ENCODE results near the gene TAAR1. TPM values are rescaled to one million over a fixed set of nuclear protein-coding genes. Genes with fewer than 3 reads are reported as not detected.
"Not testable (repeated sequence)": the region's sequence is repeated elsewhere in the genome, so short reads cannot be mapped to it uniquely, and the experiment has no call there.

Gene TAAR1
- total RNA-seq, 2 experiments from 2014 or later = not detected

- H3K9me3 Mint-ChIP-seq (ENCODE audit: low read depth); DNase-seq; H3K4me3 Mint-ChIP-seq; ATAC-seq; H3K27ac Mint-ChIP-seq; H3K36me3 Mint-ChIP-seq: not testable (repeated sequence)
- H3K27me3 Mint-ChIP-seq = peaks cover 23% of the 10 kb centered on the region
- H3K4me1 Mint-ChIP-seq = peaks cover 33% of the 10 kb centered on the region
- CTCF ChIA-PET = interaction anchor here (1.8 kb wide), 1 partner anchor 9 kb away, joined by 5 read pairs; no protein-coding TSS in a partner anchor
Measured at GRCh38 chr6:132679094-132679493, 20.1 kb upstream of the TAAR1 start.

DNA sequence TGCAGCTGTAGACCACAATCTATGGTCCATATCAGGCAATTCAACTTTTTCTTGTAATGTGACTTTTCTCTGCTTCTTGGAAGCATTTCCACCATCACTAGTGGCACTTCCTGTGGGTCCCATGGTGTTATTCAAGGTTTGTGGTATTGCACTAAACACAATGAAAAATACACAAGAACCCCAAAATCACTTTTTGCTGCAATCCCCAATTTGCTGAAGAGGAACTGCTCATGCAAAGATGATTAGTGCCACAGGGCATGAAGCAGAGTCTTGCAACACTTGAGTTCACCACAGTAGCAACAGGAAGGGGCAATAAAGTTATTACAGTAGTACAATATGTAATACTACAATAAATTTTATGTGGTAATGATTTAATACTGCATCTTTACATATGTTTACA lies 16.8 kb upstream of the TAAR1 start:
- Mint-ChIP-seq H3K36me3 (peaks cover 4% of the 10 kb centered on the region), H3K9me3 (ENCODE audit: low read depth) (peaks cover 3% of the 10 kb centered on the region), H3K27me3 (peaks cover 16% of the 10 kb centered on the region), H3K4me1 (peaks cover 45% of the 10 kb centered on the region), H3K27ac (no peak overlapping the region), H3K4me3 (no peak overlapping the region)
- ATAC-seq (peak; percentile 53), DNase-seq (peak; percentile 59)
- CTCF ChIA-PET = interaction anchor here (0.8 to 1.5 kb wide), 6 partner anchors 68 to 118 kb away, joined by 3 to 4 read pairs (median 3); no protein-coding TSS in a partner anchor

GRCh38 chr6:132675002-132675401 lies 16.0 kb upstream of the TAAR1 start:
- ATAC-seq (no peak), DNase-seq (no peak)
- Mint-ChIP-seq H3K9me3 (ENCODE audit: low read depth) (peaks cover 3% of the 10 kb centered on the region), H3K27me3 (peaks cover 17% of the 10 kb centered on the region), H3K4me1 (peaks cover 46% of the 10 kb centered on the region), H3K36me3 (peaks cover 4% of the 10 kb centered on the region), H3K4me3 (no peak overlapping the region), H3K27ac (no peak overlapping the region)
- CTCF ChIA-PET = interaction anchor here (0.8 to 1.5 kb wide), 4 partner anchors 76 to 124 kb away, joined by 3 to 4 read pairs (median 3); partner anchors contain the start of gene SLC18B1

GRCh38 chr6:132673376-132674094 lies 14.6 kb upstream of the TAAR1 start:
- H3K27me3 Mint-ChIP-seq = peaks cover 12% of the 10 kb centered on the region
- no peak overlapping the region for H3K27ac Mint-ChIP-seq
- ATAC-seq = no peak
- H3K9me3 Mint-ChIP-seq (ENCODE audit: low read depth) = peaks cover 3% of the 10 kb centered on the region
- CTCF ChIA-PET = interaction anchor here (0.8 to 1.2 kb wide), 2 partner anchors 91 to 99 kb away, joined by 3 to 4 read pairs; no protein-coding TSS in a partner anchor
- H3K4me3 Mint-ChIP-seq = no peak overlapping the region
- DNase-seq = no peak
- peaks cover 40% of the 10 kb centered on the region for H3K4me1 Mint-ChIP-seq
- H3K36me3 Mint-ChIP-seq = peaks cover 4% of the 10 kb centered on the region

- CTCF ChIA-PET = interaction anchor here (1.3 to 6.7 kb wide), 4 partner anchors 8 to 131 kb away, joined by 3 to 91 read pairs (median 18); partner anchors contain the start of gene SLC18B1
- Mint-ChIP-seq H3K27me3 (peaks cover 9% of the 10 kb centered on the region), H3K9me3 (ENCODE audit: low read depth) (no peaks in the 10 kb centered on the region), H3K4me1 (peaks cover 33% of the 10 kb centered on the region), H3K27ac (no peak overlapping the region), H3K4me3 (no peak overlapping the region), H3K36me3 (no peaks in the 10 kb centered on the region)
- ATAC-seq (no peak), DNase-seq (no peak)
Measured at GRCh38 chr6:132671295-132671694, 12.3 kb upstream of the TAAR1 start.

GRCh38 chr6:132669690-132670291 lies 10.8 kb upstream of the TAAR1 start:
- Mint-ChIP-seq H3K27ac (no peak overlapping the region), H3K36me3 (no peaks in the 10 kb centered on the region), H3K27me3 (peaks cover 11% of the 10 kb centered on the region), H3K9me3 (ENCODE audit: low read depth) (no peaks in the 10 kb centered on the region), H3K4me1 (peaks cover 21% of the 10 kb centered on the region), H3K4me3 (peak overlapping the region; percentile 29)
- CTCF ChIA-PET = interaction anchor here (0.7 to 6.7 kb wide), 22 partner anchors 10 to 169 kb away, joined by 3 to 91 read pairs (median 4); partner anchors contain the start of genes RPS12 and SLC18B1
- DNase-seq (no peak), ATAC-seq (peak; percentile 78)

GRCh38 chr6:132666118-132666517 lies 7.1 kb upstream of the TAAR1 start:
- no peak overlapping the region for H3K4me3 Mint-ChIP-seq
- DNase-seq (no peak), ATAC-seq (no peak)
- CTCF ChIA-PET = interaction anchor here (1.1 to 6.7 kb wide), 2 partner anchors 100 to 132 kb away, joined by 3 to 91 read pairs; partner anchors contain the start of gene SLC18B1
- peaks cover 5% of the 10 kb centered on the region for H3K4me1 Mint-ChIP-seq
- H3K36me3 Mint-ChIP-seq = no peaks in the 10 kb centered on the region
- no peak overlapping the region for H3K27ac Mint-ChIP-seq
- H3K9me3 Mint-ChIP-seq (ENCODE audit: low read depth) = no peaks in the 10 kb centered on the region
- peaks cover 8% of the 10 kb centered on the region for H3K27me3 Mint-ChIP-seq

DNA sequence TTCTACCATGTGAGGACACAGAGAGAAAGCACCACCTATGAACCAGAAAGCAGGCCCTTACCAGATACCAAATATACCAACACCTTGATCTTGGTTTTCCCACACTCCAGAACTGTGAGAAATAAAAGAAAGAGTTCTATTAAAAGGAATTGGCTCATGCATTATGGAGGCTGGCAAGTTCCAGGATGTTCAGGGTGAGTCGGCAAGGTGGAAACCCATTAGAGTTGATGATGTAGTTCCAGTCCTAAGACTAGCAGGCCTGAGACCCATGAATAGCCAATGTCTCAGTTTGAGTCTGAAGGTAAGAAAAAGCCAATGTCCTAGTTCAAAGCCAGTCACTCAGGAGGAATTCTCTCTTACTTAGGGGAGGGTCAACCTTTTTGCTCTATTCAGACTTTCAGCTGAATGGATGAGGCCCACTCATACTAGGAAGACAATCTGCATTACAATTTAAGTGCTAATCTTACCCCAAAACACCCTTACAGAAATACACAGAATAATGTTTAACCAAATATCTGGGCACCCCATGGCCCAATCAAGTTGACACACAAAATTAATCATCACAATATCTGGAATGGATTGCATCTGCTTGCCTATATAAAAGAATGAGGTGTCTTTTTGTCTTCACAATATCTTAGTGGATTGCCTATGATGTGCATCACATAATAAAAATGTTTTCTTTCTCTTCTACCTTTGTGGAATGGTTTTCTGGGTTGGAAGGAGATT lies 5.5 kb upstream of the TAAR1 start:
- H3K36me3 Mint-ChIP-seq = no peaks in the 10 kb centered on the region
- no peak for DNase-seq
- CTCF ChIA-PET = interaction anchor here (0.6 kb wide), 1 partner anchor 85 kb away, joined by 3 read pairs; no protein-coding TSS in a partner anchor
- ATAC-seq = no peak
- no peaks in the 10 kb centered on the region for H3K9me3 Mint-ChIP-seq (ENCODE audit: low read depth)
- H3K4me3 Mint-ChIP-seq = no peak overlapping the region
- H3K4me1 Mint-ChIP-seq = no peaks in the 10 kb centered on the region
- H3K27ac Mint-ChIP-seq = no peak overlapping the region
- H3K27me3 Mint-ChIP-seq = peaks cover 6% of the 10 kb centered on the region

DNA sequence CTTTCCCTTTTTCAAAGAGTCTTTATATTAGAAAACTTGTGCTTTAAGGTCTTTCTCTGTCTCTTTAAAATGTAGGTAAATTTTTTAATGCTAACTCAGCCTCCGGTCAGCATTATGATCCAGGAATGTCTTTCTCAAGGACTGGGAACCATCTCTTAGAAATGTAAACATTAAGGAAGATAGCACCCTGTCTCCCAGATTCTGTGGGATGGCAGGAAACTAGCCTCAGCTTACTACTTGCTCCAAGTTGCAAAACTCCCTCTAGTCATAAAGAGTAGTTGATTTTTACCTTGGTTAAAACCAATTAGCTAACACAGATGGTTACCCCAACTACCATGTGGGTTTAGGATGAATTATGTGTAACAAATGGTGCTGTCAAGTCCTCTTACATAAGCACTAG lies 4.7 kb upstream of the TAAR1 start:
- Mint-ChIP-seq H3K4me3 (no peak overlapping the region), H3K9me3 (ENCODE audit: low read depth) (no peaks in the 10 kb centered on the region), H3K27me3 (peaks cover 6% of the 10 kb centered on the region), H3K4me1 (no peaks in the 10 kb centered on the region), H3K27ac (no peak overlapping the region), H3K36me3 (no peaks in the 10 kb centered on the region)
- ATAC-seq (no peak), DNase-seq (no peak)
- CTCF ChIA-PET = no interaction called here

GRCh38 chr6:132661906-132662305 lies 2.9 kb upstream of the TAAR1 start:
- ATAC-seq (no peak), DNase-seq (no peak)
- Mint-ChIP-seq H3K9me3 (ENCODE audit: low read depth) (no peaks in the 10 kb centered on the region), H3K4me1 (no peaks in the 10 kb centered on the region), H3K36me3 (no peaks in the 10 kb centered on the region), H3K4me3 (no peak overlapping the region), H3K27ac (no peak overlapping the region), H3K27me3 (peaks cover 6% of the 10 kb centered on the region)
- CTCF ChIA-PET = interaction anchor here (1.3 kb wide), 1 partner anchor 10 kb away, joined by 6 read pairs; no protein-coding TSS in a partner anchor

DNA sequence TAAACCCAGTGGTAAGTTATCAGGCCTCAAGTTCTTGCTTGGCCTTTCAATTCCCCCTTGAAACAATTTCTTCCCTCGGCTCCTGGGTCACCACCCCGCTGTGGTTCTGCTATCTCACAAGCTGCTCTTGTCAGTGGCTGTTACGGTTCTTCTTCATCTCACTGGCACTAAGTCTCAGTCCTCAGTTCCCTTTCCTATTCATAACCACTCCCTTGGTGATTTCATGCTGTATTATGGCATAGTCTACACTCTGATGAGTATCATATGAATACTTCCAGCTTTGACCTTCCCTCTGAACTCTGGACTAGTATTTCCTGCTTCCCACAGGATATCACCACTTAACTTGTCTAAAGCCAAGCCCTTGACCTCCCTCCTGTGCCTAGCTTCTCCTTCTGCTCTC lies 7.9 kb downstream of the TAAR1 start:
- CTCF ChIA-PET = interaction anchor here (0.7 to 2.2 kb wide), 2 partner anchors 11 to 147 kb away, joined by 3 to 6 read pairs; partner anchors contain the start of gene SLC18B1
- Mint-ChIP-seq H3K4me3 (no peak overlapping the region), H3K4me1 (peaks cover 7% of the 10 kb centered on the region), H3K27me3 (peaks cover 20% of the 10 kb centered on the region), H3K9me3 (ENCODE audit: low read depth) (no peaks in the 10 kb centered on the region), H3K27ac (no peak overlapping the region), H3K36me3 (no peaks in the 10 kb centered on the region)
- ATAC-seq (no peak), DNase-seq (no peak)

DNA sequence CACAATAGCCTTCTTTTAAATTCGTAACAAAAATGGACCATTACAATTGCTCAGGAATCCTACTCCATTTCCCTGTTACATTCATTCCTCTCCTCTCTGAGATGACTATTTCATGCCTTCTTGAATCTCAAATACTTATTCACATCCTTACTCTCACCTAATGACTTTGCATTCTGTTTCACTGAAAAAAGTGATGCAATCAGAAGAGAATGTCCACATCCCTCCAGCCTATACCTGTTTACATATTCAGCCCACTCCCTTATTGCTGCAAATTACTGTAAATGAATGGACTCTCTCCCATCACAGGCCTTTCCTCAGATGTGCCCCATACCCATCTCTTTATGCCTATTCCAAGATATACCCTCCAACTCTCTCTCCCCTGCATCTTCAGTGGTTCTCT lies 8.6 kb downstream of the TAAR1 start:
- Mint-ChIP-seq H3K4me1 (peaks cover 7% of the 10 kb centered on the region), H3K27ac (no peak overlapping the region), H3K36me3 (no peaks in the 10 kb centered on the region), H3K27me3 (peaks cover 20% of the 10 kb centered on the region), H3K4me3 (no peak overlapping the region), H3K9me3 (ENCODE audit: low read depth) (no peaks in the 10 kb centered on the region)
- ATAC-seq (no peak), DNase-seq (no peak)
- CTCF ChIA-PET = no interaction called here

GRCh38 chr6:132648828-132649227 lies 10.2 kb downstream of the TAAR1 start:
- Mint-ChIP-seq H3K9me3 (ENCODE audit: low read depth) (no peaks in the 10 kb centered on the region), H3K36me3 (no peaks in the 10 kb centered on the region), H3K4me1 (peaks cover 7% of the 10 kb centered on the region), H3K27ac (no peak overlapping the region), H3K27me3 (peaks cover 20% of the 10 kb centered on the region), H3K4me3 (no peak overlapping the region)
- ATAC-seq (no peak), DNase-seq (no peak)
- CTCF ChIA-PET = interaction anchor here (1.0 to 1.3 kb wide), 2 partner anchors 19 to 21 kb away, joined by 3 read pairs; no protein-coding TSS in a partner anchor
